ENCODE data around the gene TENT5C. TPM values are rescaled to one million over a fixed set of nuclear protein-coding genes. Genes with fewer than 3 reads are reported as not detected.

TENT5C gene
- total and polyA plus RNA-seq, 2 of the 8 experiments (the other 6 are each of a cell fraction or from before 2014, with no cell fraction given) = 0.38 to 0.99 TPM

- Histone ChIP-seq H2BK20ac (ENCODE audit: low read length) (no peak overlapping the region), H3K4ac (replicated peaks; ENCODE audit: insufficient read length, low read depth, low read length) (no peak overlapping the region), H3K23me2 (ENCODE audit: low read depth, low read length) (no peaks in the 10 kb centered on the region), H3K14ac (ENCODE audit: insufficient read length) (no peak overlapping the region), H4K5ac (ENCODE audit: insufficient read length, low read depth, low read length) (no peak overlapping the region), H3K36me3 (ENCODE audit: control insufficient read depth in 2 of 4, insufficient read depth in 4 of 4, low read length in 3 of 4) (no peaks in the 10 kb centered on the region), H2BK120ac (replicated peaks; ENCODE audit: low read depth, low read length) (no peak overlapping the region), H3K9me3 (ENCODE audit: insufficient read depth in 2 of 2, low read depth in 1 of 2, low read length in 1 of 2) (peaks cover 2 to 3% of the 10 kb centered on the region in 2 experiments; a peak in 2 of 4 replicates), H3K79me2 (ENCODE audit: control insufficient read depth in 1 of 2, insufficient read depth in 2 of 2, low read length in 2 of 2) (no peaks in the 10 kb centered on the region), H3K27me3 (replicated peaks in 1 of 4; ENCODE audit: control insufficient read depth in 3 of 4, extremely low read depth in 1 of 4, insufficient read depth in 3 of 4, low read length in 3 of 4) (peaks cover 0 to 1% (median 0%) of the 10 kb centered on the region in 4 experiments; a peak in 1 of 7 replicates), H3K4me3 (ENCODE audit: extremely low read depth in 1 of 4, insufficient read depth in 2 of 4, low read depth in 3 of 4, low read length in 4 of 4) (no peak overlapping the region), H2BK12ac (ENCODE audit: low read depth, low read length) (0 out of 2 replicates have a peak overlapping the region, but pooled peaks have one; percentile 51), H2AFZ (ENCODE audit: low read length) (no peak overlapping the region), H2BK5ac (ENCODE audit: low read depth, low read length) (no peak overlapping the region), H2BK15ac (ENCODE audit: low read length) (no peak overlapping the region), H3K9ac (replicated peaks in 1 of 4; ENCODE audit: extremely low read depth in 1 of 4, low read depth in 3 of 4, low read length in 3 of 4) (no peak overlapping the region), H4K91ac (replicated peaks; ENCODE audit: insufficient read length, low read length) (no peak overlapping the region), H3K23ac (ENCODE audit: insufficient read length) (no peak overlapping the region), H3K79me1 (ENCODE audit: low read depth, low read length) (no peaks in the 10 kb centered on the region), H3K18ac (ENCODE audit: extremely low read depth, low read length) (no peak overlapping the region), H4K8ac (ENCODE audit: extremely low read depth, insufficient read depth, low read length) (no peak overlapping the region), H2AK5ac (ENCODE audit: low read depth, low read length) (no peak overlapping the region), H3K4me1 (replicated peaks in 1 of 4; ENCODE audit: control insufficient read depth in 3 of 4, insufficient read depth in 4 of 4, low read length in 3 of 4) (no peaks in the 10 kb centered on the region), H3K56ac (replicated peaks; ENCODE audit: insufficient read length, low read depth, low read length) (no peak overlapping the region), H3K4me2 (ENCODE audit: insufficient read depth in 1 of 2, low read depth in 2 of 2, low read length in 2 of 2) (no peak overlapping the region), H3K27ac (ENCODE audit: low read depth, low read length) (no peak overlapping the region), H4K20me1 (replicated peaks in 1 of 2; ENCODE audit: control insufficient read depth in 1 of 2, insufficient read depth in 2 of 2, low read length in 2 of 2) (no peaks in the 10 kb centered on the region)
- FAIRE-seq (no peak), DNase-seq (ENCODE audit: low read depth in 1 of 2, low spot score in 2 of 2) (no peak)
- 89% methylated on average over 6 of the region's 6 CpGs; no CpG with 5 or more reads in 1 of the 2 experiments for WGBS, 2 experiments (ENCODE audit: extremely low coverage in 1 of 2, insufficient coverage in 1 of 2, insufficient read length in 1 of 2, insufficient replicate concordance in 2 of 2, low coverage in 1 of 2, low lambda C conversion rate in 2 of 2, missing lambda C conversion rate in 1 of 2)
- TF ChIP-seq HDAC6 (IDR thresholded peaks at IDR 0.05; ENCODE audit: low read depth, low read length) (no peak), NRF1 (IDR thresholded peaks at IDR 0.05; ENCODE audit: low read depth, low read length) (no peak), RAD21 (IDR thresholded peaks at IDR 0.05 in 1 of 2, conservative IDR thresholded peaks at IDR 0.05 in 1 of 2; ENCODE audit: low read depth in 2 of 2, low read length in 2 of 2) (no peak)
- CTCF ChIA-PET (ENCODE audit: partially characterized antibody) = interaction anchor here (1.0 to 1.9 kb wide), 3 partner anchors 11 to 123 kb away, joined by 4 to 6 read pairs (median 6); no protein-coding TSS in a partner anchor
- POLR2A ChIA-PET (ENCODE audit: partially characterized antibody) = interaction anchor here (0.6 kb wide), 1 partner anchor 11 kb away, joined by 3 read pairs; no protein-coding TSS in a partner anchor
Observed at GRCh38 chr1:117661027-117661426, 55.2 kb downstream of the TENT5C start.
